Adipose tissue (tissue), 3 donors: ENCODE measurements around the gene MEAK7. TPM values are rescaled to one million over a fixed set of nuclear protein-coding genes. Genes with fewer than 3 reads are reported as not detected.

Source experiments
- H3K27ac ChIP-seq: one replicate; pipeline ENCODE4 v1.5.1; 2013; ENCODE audit warnings: low read depth, low read length
- WGBS, 3 donors: extraction: QIAGEN DNeasy Blood & Tissue Kit; methylation state at CpG; one replicate each; pipeline ENCODE4 v1.1.7; 2013; 5-methylcytosine and 5-hydroxymethylcytosine counted together
- polyA plus RNA-seq, 3 donors: library from polyadenylated mRNA; stranded (reverse); fragments of 200-250 nt; gene quantifications; one replicate each; pipeline ENCODE4 v1.2.3, GENCODE V29; 2013
- donor health status: healthy with polysubstance abuse.
- donor health status: Bipolar disorder and iron deficiency.
- donor health status: healthy.

The MEAK7 gene
- polyA plus RNA-seq, 3 donors, result 2.5 to 4.2 (median 3.9) TPM

- 64 to 83% (median 74%) methylated on average over 32 to 33 of the region's 33 CpGs for WGBS, 3 donors
- no peak overlapping the region for H3K27ac ChIP-seq
Measured at GRCh38 chr16:84482001-84482891, 22.2 kb downstream of the MEAK7 start.

- no peak overlapping the region for H3K27ac ChIP-seq
- WGBS, 3 donors, result 89 to 93% (median 90%) methylated on average over 26 of the region's 26 CpGs
Measured at GRCh38 chr16:84481051-84481735, 23.3 kb downstream of the MEAK7 start.

GRCh38 chr16:84479716-84480450 lies 24.6 kb downstream of the MEAK7 start:
- no peak overlapping the region for H3K27ac ChIP-seq
- WGBS, 3 donors, result 90 to 98% (median 95%) methylated on average over 16 of the region's 16 CpGs

DNA sequence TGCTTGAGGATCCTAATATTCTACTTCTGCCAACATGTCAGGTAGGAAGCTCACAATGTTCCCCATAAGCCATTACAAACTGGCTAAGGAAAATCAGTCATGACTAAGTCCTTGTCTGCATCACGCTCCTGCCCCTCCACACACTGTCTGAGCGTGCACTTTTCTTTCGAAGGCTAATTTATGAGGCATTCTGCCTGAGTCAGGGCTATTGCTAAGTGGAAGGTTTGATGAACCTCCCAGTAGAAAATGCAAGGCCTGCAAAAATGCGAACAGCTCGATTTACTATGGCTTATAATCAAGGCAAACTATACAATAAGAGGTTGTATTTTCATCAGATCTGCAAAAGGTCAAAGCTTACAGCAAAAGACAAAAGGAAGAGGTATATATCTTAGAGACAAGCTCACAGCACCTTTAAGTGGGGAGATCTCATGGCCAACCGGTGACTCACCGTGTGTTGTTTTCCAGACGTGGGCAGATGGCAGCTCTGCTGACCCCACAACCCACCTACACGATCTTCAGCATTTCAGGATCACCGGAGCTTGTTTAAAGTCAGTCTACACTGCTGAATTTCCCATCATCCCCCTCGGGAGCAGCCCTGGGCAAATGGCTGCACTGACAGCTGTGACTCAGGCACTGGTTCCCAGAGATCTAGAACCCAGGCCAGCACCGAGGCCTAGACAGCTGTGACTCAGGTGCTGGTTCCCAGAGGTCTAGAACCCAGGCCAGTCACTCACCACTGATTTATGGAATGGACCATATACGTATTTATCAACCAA lies 26.1 kb downstream of the MEAK7 start:
- H3K27ac ChIP-seq, result no peak overlapping the region
- WGBS, 3 donors, result 80 to 82% (median 82%) methylated on average over 13 of the region's 13 CpGs

DNA sequence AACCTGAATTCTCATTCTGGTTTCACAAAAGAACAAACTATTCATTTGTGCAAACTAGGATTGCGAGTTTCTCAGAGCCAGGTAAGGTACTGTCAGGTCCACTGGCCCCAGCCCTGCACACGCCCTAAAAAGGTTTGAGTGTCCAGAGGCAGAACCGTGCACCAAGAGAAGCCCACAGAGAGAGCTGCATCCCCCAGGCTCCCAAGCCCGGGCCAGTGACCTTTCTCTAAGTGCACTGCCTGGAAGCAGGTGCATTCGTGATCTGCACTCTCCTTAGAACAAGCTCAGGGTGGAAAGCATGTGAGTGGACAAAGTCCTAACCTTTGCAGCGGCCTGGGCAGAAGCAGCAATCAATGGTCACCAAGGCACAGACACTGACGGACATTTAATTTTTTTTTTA lies 26.8 kb downstream of the MEAK7 start:
- 79 to 82% (median 81%) methylated on average over 7 of the region's 7 CpGs for WGBS, 3 donors
- no peak overlapping the region for H3K27ac ChIP-seq

GRCh38 chr16:84476401-84476800 lies 28.1 kb downstream of the MEAK7 start:
- WGBS, 3 donors, result 94 to 97% (median 97%) methylated on average over 8 of the region's 8 CpGs
- no peak overlapping the region for H3K27ac ChIP-seq

DNA sequence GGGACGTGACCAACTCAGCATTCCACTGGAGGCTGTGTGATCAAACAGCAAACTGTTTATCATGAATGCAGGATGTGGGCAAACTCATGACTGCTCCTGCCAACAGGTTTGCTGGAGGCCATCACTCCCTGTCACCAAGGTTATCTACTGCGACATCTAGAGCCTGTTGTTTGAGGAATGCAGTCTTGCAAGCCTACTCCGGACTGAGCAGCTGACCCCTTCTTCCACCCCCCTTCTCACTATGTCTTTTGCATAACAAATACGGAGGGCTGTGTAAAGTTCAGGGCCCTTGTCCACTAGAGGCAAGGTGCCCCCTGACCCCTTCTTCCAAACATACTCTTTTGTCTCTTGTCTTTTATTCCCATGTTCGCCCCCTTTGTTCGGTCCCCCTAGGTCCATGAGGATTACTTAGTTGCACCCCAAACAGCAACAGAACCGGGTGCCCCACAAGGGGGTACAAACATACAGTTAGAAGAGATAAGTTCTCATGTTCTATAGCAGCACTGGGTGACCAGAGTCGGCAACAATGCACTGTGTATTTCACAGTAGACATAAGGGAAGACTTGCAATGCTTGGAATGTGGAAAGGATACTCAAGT lies 28.7 kb downstream of the MEAK7 start:
- 81 to 90% (median 85%) methylated on average over 8 of the region's 8 CpGs for whole genome bisulfite sequencing, 3 donors
- H3K27ac ChIP-seq, result no peak overlapping the region

DNA sequence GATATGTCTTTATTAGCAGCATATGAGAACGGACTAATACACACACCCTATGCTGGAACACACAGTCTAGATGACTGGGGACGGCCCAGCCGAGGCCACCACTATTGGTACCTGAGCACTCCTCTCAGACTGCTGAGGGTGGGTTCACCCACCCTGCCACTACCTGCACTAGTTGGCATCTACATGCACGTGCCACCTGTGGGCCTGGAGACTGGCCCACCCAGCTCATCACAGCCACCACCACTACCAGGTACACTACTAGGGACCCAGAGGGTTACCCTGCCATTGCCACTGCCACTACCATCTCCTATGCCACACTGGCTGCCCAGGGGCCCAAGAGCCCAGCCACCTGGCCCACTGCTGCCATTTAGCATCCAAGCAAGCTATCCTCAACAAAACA lies 32.5 kb downstream of the MEAK7 start:
- WGBS, 3 donors, result 88 to 98% (median 97%) methylated on average over 4 of the region's 4 CpGs
- H3K27ac ChIP-seq, result no peak overlapping the region

DNA sequence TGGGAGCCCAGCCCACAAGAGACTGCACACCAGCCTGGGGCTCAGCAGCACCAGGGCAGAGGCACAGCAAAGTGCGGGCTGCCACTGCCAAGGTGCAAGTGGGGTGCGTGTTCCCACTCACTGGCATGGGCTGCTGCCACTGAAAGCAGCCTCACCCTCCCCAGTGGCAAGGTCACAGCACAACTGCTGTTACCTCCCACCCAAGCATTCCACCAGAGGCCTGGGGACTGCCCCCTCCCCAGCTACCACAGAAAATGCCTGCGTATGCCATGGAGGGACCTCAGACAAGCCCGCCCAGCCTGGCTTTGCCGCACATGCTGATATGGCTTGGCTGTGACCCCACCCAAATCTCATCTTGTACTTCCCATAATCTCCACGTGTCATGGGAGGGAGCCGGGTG lies 33.1 kb downstream of the MEAK7 start:
- WGBS, 3 donors, result 95 to 98% (median 97%) methylated on average over 7 of the region's 7 CpGs
- H3K27ac ChIP-seq, result no peak overlapping the region

GRCh38 chr16:84467709-84468108 lies 36.8 kb downstream of the MEAK7 start:
- H3K27ac ChIP-seq, result no peak overlapping the region

- no peak overlapping the region for H3K27ac ChIP-seq
- 94 to 98% (median 96%) methylated on average over 1 of the region's 1 CpG for WGBS, 3 donors
Measured at GRCh38 chr16:84467256-84467655, 37.2 kb downstream of the MEAK7 start.

- WGBS, 3 donors, result 48 to 98% (median 48%) methylated on average over 4 of the region's 4 CpGs
- no peak overlapping the region for H3K27ac ChIP-seq
Measured at GRCh38 chr16:84466692-84467091, 37.8 kb downstream of the MEAK7 start.

- 63 to 95% (median 91%) methylated on average over 6 of the region's 6 CpGs for WGBS, 3 donors
- no peak overlapping the region for H3K27ac ChIP-seq
Measured at GRCh38 chr16:84465154-84465553, 39.3 kb downstream of the MEAK7 start.

DNA sequence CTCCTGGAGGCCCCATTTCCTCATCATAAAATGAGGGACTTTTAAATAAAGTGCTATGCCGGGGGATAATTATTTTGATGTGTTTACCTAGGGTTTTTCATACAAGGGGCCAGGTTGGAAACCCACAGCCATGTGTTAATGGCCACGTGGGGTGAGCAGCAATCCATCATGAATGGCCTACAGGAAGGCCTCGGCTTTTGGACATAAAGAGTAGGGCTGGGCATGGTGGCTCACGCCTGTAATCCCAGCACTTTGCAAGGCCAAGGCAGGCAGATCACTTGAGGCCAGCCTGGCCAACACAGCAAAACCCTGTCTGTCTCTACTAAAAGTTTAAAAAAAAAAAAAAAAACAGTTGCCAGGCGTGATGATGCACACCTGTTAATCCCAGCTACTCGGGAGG lies 40.3 kb downstream of the MEAK7 start:
- 74 to 83% (median 79%) methylated on average over 6 of the region's 6 CpGs for WGBS, 3 donors

GRCh38 chr16:84463221-84463620 lies 41.2 kb downstream of the MEAK7 start:
- no peak overlapping the region for H3K27ac ChIP-seq
- WGBS, 3 donors, result 86 to 87% (median 87%) methylated on average over 7 of the region's 7 CpGs

More for the DNA sequence above, 40.3 kb downstream of the MEAK7 start:
- H3K27ac ChIP-seq, result no peak overlapping the region

GRCh38 chr16:84462296-84463210 lies 41.9 kb downstream of the MEAK7 start:
- 80 to 87% (median 85%) methylated on average over 23 to 24 of the region's 24 CpGs for WGBS, 3 donors
- no peak overlapping the region for H3K27ac ChIP-seq
